Measurements from ENCODE around the gene FKBP11.

DNA sequence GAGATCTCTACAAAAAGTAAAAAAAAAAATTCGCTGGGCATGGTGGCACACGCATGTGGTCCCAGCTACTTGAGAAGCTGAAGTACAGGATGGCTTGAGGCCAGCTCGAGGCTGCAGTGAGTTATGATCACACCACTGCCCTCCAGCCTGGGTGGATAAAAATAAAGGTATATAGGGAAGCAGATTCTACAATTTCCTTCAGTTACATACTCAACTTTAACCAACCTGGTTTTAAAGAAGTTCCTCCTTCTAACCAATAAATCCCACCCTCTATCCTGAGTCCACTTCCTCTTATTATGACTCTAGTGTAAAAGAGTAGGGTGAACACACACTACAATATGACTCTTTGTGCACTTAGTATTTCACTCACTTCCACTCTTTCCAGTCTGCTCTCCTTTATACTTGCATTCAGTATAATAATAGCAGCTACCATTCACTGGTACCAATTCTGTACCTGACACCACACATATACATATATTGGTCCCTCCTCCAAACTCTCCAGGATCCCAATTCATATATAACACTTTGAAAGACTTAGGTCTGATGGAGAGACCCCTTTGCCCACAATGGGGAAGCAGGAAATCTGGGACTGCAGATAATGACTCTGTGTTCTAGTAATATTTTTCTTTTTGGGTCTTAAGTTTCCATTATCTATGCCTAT is 29.7 kb upstream of the FKBP11 start:
- TF ChIP-seq, protein P1, sequence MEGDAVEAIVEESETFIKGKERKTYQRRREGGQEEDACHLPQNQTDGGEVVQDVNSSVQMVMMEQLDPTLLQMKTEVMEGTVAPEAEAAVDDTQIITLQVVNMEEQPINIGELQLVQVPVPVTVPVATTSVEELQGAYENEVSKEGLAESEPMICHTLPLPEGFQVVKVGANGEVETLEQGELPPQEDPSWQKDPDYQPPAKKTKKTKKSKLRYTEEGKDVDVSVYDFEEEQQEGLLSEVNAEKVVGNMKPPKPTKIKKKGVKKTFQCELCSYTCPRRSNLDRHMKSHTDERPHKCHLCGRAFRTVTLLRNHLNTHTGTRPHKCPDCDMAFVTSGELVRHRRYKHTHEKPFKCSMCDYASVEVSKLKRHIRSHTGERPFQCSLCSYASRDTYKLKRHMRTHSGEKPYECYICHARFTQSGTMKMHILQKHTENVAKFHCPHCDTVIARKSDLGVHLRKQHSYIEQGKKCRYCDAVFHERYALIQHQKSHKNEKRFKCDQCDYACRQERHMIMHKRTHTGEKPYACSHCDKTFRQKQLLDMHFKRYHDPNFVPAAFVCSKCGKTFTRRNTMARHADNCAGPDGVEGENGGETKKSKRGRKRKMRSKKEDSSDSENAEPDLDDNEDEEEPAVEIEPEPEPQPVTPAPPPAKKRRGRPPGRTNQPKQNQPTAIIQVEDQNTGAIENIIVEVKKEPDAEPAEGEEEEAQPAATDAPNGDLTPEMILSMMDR (IDR thresholded peaks at IDR 0.05): no peak
- TF ChIP-seq POLR2AphosphoS5 (IDR thresholded peaks at IDR 0.05) (no peak), POLR2A (IDR thresholded peaks at IDR 0.05) (no peak), EP300 (IDR thresholded peaks at IDR 0.05) (no peak)
